Right cardiac atrium (tissue), 5 donors: ENCODE data around the gene MED13L. TPM values are rescaled to one million over a fixed set of nuclear protein-coding genes. Genes with fewer than 3 reads are reported as not detected.

Source experiments
- ATAC-seq, 2 donors: fragments of 200-7000 bp; cut with Tn5 transposase; one replicate each; pipeline versions ENCODE4 v1.8.0 to v1.9.1; 2020; ENCODE audit warnings: moderate library complexity in 2 of 2, mild to moderate bottlenecking in 1 of 2
- DNase-seq, 3 donors: peaks; one replicate each; pipeline ENCODE4 v3.0.0-alpha.2; 2020
- H3K27ac ChIP-seq: one replicate; pipeline ENCODE4 v1.5.1; 2013; ENCODE audit warnings: mild to moderate bottlenecking, low read length, control low read depth, moderate library complexity
- H3K27me3 ChIP-seq: one replicate; pipeline ENCODE4 v1.6.1; 2013; ENCODE audit not compliant: control insufficient read depth, insufficient read depth
- H3K4me1 ChIP-seq: one replicate; pipeline ENCODE4 v1.6.1; 2013; ENCODE audit warnings: low read length; ENCODE audit not compliant: control insufficient read depth, insufficient read depth
- H3K4me3 ChIP-seq: one replicate; pipeline ENCODE4 v1.5.1; 2013; ENCODE audit warnings: low read length, control low read depth
- H3K9me3 ChIP-seq: one replicate; pipeline ENCODE4 v1.6.1; 2013; ENCODE audit warnings: low read length; ENCODE audit not compliant: control insufficient read depth
- WGBS: extraction: QIAGEN DNeasy Blood & Tissue Kit; methylation state at CpG from one replicate; pipeline ENCODE4 v1.1.7; 2013; 5-methylcytosine and 5-hydroxymethylcytosine counted together
- intact Hi-C, 4 donors: fragments of 100-400 bp; cut with DNase I; formaldehyde crosslinking; loops; one replicate each; pipeline versions ENCODE4 v1.11.0 to v1.14.0; 2022 to 2023
- polyA plus RNA-seq: library from polyadenylated mRNA; stranded (reverse); fragments of 200-250 nt; gene quantifications from one replicate; pipeline ENCODE4 v1.2.3, GENCODE V29; 2013
- total RNA-seq, 4 donors: library from RNA; stranded (reverse); fragmentation: NEBNext Ultra II Directional; extraction: Animal tissue kit (Norgen Biotek cat#: 25700); gene quantifications; one replicate each; pipeline ENCODE4 v1.2.1, GENCODE V29; 2021
- donor health status: healthy with polysubstance abuse.
- donor health status: DM: no; HTN: yes; CAD: no.
- donor health status: DM: no; HTN: no; CAD: no.
- donor health status: DM: no; HTN: yes; CAD: no; lungs with severe emphysema.
- donor health status: DM: yes; HTN: yes; CAD: no.

Gene MED13L
- total and polyA plus RNA-seq, 5 donors: 15.6 to 73.5 (median 69.0) TPM

- peaks cover 7% of the 10 kb centered on the region for H3K4me1 ChIP-seq
- no peak for ATAC-seq
- DNase-seq: no peak
- WGBS: 89% methylated on average over 5 of the region's 5 CpGs
- intact Hi-C loops: no loop called here
- no peak overlapping the region for H3K27ac ChIP-seq
- no peaks in the 10 kb centered on the region for H3K27me3 ChIP-seq
- no peak overlapping the region for H3K4me3 ChIP-seq
- H3K9me3 ChIP-seq: no peaks in the 10 kb centered on the region
Observed at GRCh38 chr12:116179384-116179783, 98.1 kb downstream of the MED13L start.

- no peaks in the 10 kb centered on the region for H3K27me3 ChIP-seq
- ATAC-seq: no peak
- no peak for DNase-seq
- H3K4me3 ChIP-seq: no peak overlapping the region
- no peak overlapping the region for H3K27ac ChIP-seq
- H3K9me3 ChIP-seq: no peaks in the 10 kb centered on the region
- peaks cover 6% of the 10 kb centered on the region for H3K4me1 ChIP-seq
- 96% methylated on average over 4 of the region's 4 CpGs for WGBS
- intact Hi-C loops: no loop called here
Observed at GRCh38 chr12:116177017-116177416, 100.5 kb downstream of the MED13L start.

- Histone ChIP-seq H3K4me1 (peaks cover 5% of the 10 kb centered on the region), H3K27ac (no peak overlapping the region)
- no peak for ATAC-seq
Observed at GRCh38 chr12:116174904-116175303, 102.6 kb downstream of the MED13L start.

GRCh38 chr12:116174006-116174405, 103.5 kb downstream of the MED13L start:
- no peak overlapping the region for H3K4me3 ChIP-seq
- H3K4me1 ChIP-seq: peaks cover 5% of the 10 kb centered on the region
- DNase-seq (no peak), ATAC-seq (no peak)
- intact Hi-C loops: no loop called here
- no peak overlapping the region for H3K27ac ChIP-seq
- no peaks in the 10 kb centered on the region for H3K9me3 ChIP-seq
- H3K27me3 ChIP-seq: no peaks in the 10 kb centered on the region
- WGBS: 98% methylated on average over 3 of the region's 3 CpGs

More at GRCh38 chr12:116174904-116175303, 102.6 kb downstream of the MED13L start:
- DNase-seq: no peak
- H3K4me3 ChIP-seq: no peak overlapping the region
- no peaks in the 10 kb centered on the region for H3K9me3 ChIP-seq
- intact Hi-C loops: no loop called here
- WGBS: 89% methylated on average over 4 of the region's 4 CpGs
- no peaks in the 10 kb centered on the region for H3K27me3 ChIP-seq

GRCh38 chr12:116172224-116172849, 105.2 kb downstream of the MED13L start:
- intact Hi-C loops: no loop called here

GRCh38 chr12:116171549-116171948, 105.9 kb downstream of the MED13L start:
- H3K4me3 ChIP-seq: no peak overlapping the region
- H3K4me1 ChIP-seq: peaks cover 5% of the 10 kb centered on the region
- no peaks in the 10 kb centered on the region for H3K9me3 ChIP-seq
- DNase-seq (no peak), ATAC-seq (peak in 1 of 2 donors; percentile 63)
- 72% methylated on average over 3 of the region's 3 CpGs for WGBS
- intact Hi-C loops: no loop called here
- H3K27me3 ChIP-seq: no peaks in the 10 kb centered on the region
- H3K27ac ChIP-seq: no peak overlapping the region

More at GRCh38 chr12:116172224-116172849, 105.2 kb downstream of the MED13L start:
- WGBS: 70% methylated on average over 10 of the region's 10 CpGs
- Histone ChIP-seq H3K27me3 (no peaks in the 10 kb centered on the region), H3K4me1 (peaks cover 5% of the 10 kb centered on the region), H3K27ac (no peak overlapping the region), H3K4me3 (no peak overlapping the region), H3K9me3 (no peaks in the 10 kb centered on the region)
- DNase-seq: no peak
- peak in 1 of 2 donors; percentile 49 for ATAC-seq

GRCh38 chr12:116169071-116169470, 108.4 kb downstream of the MED13L start:
- intact Hi-C loops: no loop called here
- WGBS: 93% methylated on average over 1 of the region's 1 CpG

GRCh38 chr12:116166306-116166705, 111.2 kb downstream of the MED13L start:
- no peak overlapping the region for H3K4me3 ChIP-seq
- H3K4me1 ChIP-seq: peaks cover 7% of the 10 kb centered on the region
- no peaks in the 10 kb centered on the region for H3K27me3 ChIP-seq
- no peak for ATAC-seq
- intact Hi-C loops: no loop called here
- no peaks in the 10 kb centered on the region for H3K9me3 ChIP-seq
- DNase-seq: no peak
- 71% methylated on average over 5 of the region's 5 CpGs for WGBS
- no peak overlapping the region for H3K27ac ChIP-seq

More at GRCh38 chr12:116169071-116169470, 108.4 kb downstream of the MED13L start:
- ATAC-seq: no peak
- no peaks in the 10 kb centered on the region for H3K27me3 ChIP-seq
- peaks cover 9% of the 10 kb centered on the region for H3K4me1 ChIP-seq
- H3K4me3 ChIP-seq: no peak overlapping the region
- DNase-seq: no peak
- no peaks in the 10 kb centered on the region for H3K9me3 ChIP-seq
- no peak overlapping the region for H3K27ac ChIP-seq

DNA sequence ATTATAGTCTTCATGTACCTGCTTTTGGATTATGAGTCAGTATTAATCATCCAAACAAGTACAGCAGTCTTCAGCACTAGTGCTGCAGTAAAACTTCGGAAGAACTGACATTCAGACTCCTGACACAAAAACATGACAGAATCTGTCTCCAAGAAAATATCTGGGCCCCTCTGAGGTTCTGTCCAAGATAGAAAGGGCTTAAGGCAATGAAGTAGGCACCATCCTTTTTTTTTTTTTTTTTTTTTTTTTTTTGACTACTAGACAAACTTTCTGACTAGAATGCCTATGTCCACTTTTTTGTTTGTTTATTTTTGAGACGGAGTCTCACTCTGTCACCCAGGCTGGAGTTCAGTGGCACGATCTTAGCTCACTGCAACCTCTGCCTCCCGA, 112.5 kb downstream of the MED13L start:
- Histone ChIP-seq H3K4me3 (no peak overlapping the region), H3K9me3 (no peaks in the 10 kb centered on the region), H3K4me1 (peaks cover 7% of the 10 kb centered on the region), H3K27ac (no peak overlapping the region), H3K27me3 (no peaks in the 10 kb centered on the region)
- DNase-seq (no peak), ATAC-seq (peak; percentile 16 to 47)
- WGBS: 71% methylated on average over 4 of the region's 4 CpGs
- intact Hi-C loops: no loop called here

DNA sequence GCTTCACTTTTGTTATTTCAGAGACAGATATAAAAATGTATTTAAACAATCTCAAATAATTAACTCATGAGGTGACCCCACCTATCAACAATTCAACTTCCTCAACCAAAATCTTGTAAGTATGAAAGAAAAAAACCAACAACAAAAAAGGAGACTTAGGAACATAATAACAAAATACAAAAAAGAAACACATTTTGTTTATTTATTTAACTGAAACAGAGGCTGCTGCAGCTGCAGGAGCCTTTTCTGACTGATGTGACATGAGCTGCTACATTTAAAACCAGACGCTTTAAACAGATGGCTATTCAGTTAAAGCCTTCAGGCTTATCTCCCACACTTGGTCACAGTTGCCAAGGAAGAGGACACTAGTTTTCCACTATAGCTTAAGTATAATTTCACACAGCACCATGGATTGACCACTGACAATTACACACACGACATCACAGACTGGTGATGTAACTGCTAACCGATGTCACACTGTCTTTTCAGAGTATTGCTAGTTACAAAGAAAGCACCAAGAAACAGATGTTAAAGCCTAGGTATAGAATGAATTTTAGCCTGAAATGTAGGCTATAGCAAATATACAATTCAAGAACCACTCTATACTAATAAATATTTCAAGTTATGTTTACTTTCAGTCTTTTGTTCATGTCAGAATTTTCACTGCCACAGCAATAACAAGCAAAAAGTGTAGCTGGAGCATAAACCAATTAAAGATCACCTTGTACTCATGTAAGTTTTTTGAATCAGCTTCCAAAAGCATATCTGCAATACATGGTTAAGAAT, 113.0 kb downstream of the MED13L start:
- Histone ChIP-seq H3K4me3 (no peak overlapping the region), H3K27ac (no peak overlapping the region), H3K9me3 (no peaks in the 10 kb centered on the region), H3K4me1 (peaks cover 7% of the 10 kb centered on the region), H3K27me3 (no peaks in the 10 kb centered on the region)
- peak; percentile 35 to 41 for ATAC-seq
- WGBS: 15% methylated on average over 3 of the region's 3 CpGs
- intact Hi-C loops: no loop called here
- no peak for DNase-seq

DNA sequence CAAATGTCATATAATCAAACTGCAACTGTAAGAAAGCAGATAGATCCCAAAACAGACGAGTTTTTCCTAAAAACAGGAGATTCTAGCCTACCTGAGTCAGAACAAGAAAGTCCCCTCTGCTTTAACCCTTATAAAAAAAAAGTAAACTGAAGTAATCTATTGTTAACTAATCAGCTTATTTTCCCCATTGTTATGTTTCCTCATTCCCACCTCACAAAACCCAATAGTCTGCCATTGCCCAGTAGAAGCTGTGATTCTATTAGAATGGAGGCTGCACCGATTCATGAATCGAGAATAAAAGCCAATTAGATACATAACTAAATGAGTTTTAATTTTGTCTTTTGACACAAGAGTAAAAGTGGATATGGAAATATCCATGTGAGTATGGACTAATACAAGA, 115.4 kb downstream of the MED13L start:
- DNase-seq (no peak), ATAC-seq (no peak)
- intact Hi-C loops: no loop called here
- H3K9me3 ChIP-seq: no peaks in the 10 kb centered on the region
- no peak overlapping the region for H3K4me3 ChIP-seq
- whole genome bisulfite sequencing: 79% methylated on average over 3 of the region's 3 CpGs
- H3K27me3 ChIP-seq: no peaks in the 10 kb centered on the region
- no peak overlapping the region for H3K27ac ChIP-seq
- H3K4me1 ChIP-seq: peaks cover 7% of the 10 kb centered on the region
